Thoracic aorta (tissue), 2 donors: ENCODE data around the gene FBP1. TPM values are rescaled to one million over a fixed set of nuclear protein-coding genes. Genes with fewer than 3 reads are reported as not detected.

ENCODE experiments used
- ATAC-seq: fragments of 150-250 bp; one replicate; pipeline ENCODE4 v1.8.0; 2017; ENCODE audit warnings: low read depth; ENCODE audit not compliant: insufficient number of reproducible peaks, low FRiP score
- DNase-seq: peaks from one replicate; pipeline ENCODE4 v3.0.0-alpha.2; 2020; ENCODE audit warnings: low spot score
- H3K27ac ChIP-seq, 2 donors: fragments of 200-600 bp; sonication (generic); 1 replicate in 1 of 2; 2 replicates in 1 of 2; pipeline ENCODE4 v1.5.1; 2016; ENCODE audit warnings: mild to moderate bottlenecking in 2 of 2, moderate library complexity in 2 of 2
- H3K27me3 ChIP-seq: fragments of 200-600 bp; sonication (generic); replicated peaks from 2 replicates; pipeline ENCODE4 v1.6.0; 2016; ENCODE audit warnings: mild to moderate bottlenecking; ENCODE audit not compliant: insufficient read depth
- H3K36me3 ChIP-seq: fragments of 200-600 bp; sonication (generic); one replicate; pipeline ENCODE4 v1.5.1; 2016
- H3K4me1 ChIP-seq, 2 donors: fragments of 200-600 bp; sonication (generic); 1 replicate in 1 of 2; 2 replicates in 1 of 2; pipeline versions ENCODE4 v1.5.1 to v1.6.0; 2016; ENCODE audit warnings: low read depth in 2 of 2, mild to moderate bottlenecking in 1 of 2; ENCODE audit not compliant: control insufficient read depth in 1 of 2
- H3K4me3 ChIP-seq: fragments of 200-600 bp; sonication (generic); 2 replicates; pipeline ENCODE4 v1.5.1; 2016; ENCODE audit warnings: mild to moderate bottlenecking
- H3K9me3 ChIP-seq: fragments of 200-600 bp; sonication (generic); 2 replicates; pipeline ENCODE4 v1.5.1; 2016
- total RNA-seq, 2 donors: library from RNA; depleted of rRNA; stranded (reverse); fragments of >200 nt; gene quantifications; one replicate each; pipeline versions ENCODE4 v1.1.0 to v1.2.3, GENCODE V29; 2016
- TF ChIP-seq, protein P1 (sequence below): fragments of 200-600 bp; sonication (generic); IDR thresholded peaks from one replicate; pipeline ENCODE4 v1.5.1; 2019; ENCODE audit warnings: antibody characterized with exemption

Gene FBP1
- total RNA-seq, 2 donors from 2014 or later = 3.8 to 6.6 TPM

- Histone ChIP-seq H3K27ac (peak overlapping the region in 1 of 2 donors; percentile 30), H3K4me3 (no peak overlapping the region), H3K4me1 (peaks cover 14 to 57% of the 10 kb centered on the region in 2 donors), H3K9me3 (no peaks in the 10 kb centered on the region), H3K27me3 (no peaks in the 10 kb centered on the region), H3K36me3 (no peaks in the 10 kb centered on the region)
- ATAC-seq (no peak), DNase-seq (no peak)
- TF ChIP-seq, protein P1, sequence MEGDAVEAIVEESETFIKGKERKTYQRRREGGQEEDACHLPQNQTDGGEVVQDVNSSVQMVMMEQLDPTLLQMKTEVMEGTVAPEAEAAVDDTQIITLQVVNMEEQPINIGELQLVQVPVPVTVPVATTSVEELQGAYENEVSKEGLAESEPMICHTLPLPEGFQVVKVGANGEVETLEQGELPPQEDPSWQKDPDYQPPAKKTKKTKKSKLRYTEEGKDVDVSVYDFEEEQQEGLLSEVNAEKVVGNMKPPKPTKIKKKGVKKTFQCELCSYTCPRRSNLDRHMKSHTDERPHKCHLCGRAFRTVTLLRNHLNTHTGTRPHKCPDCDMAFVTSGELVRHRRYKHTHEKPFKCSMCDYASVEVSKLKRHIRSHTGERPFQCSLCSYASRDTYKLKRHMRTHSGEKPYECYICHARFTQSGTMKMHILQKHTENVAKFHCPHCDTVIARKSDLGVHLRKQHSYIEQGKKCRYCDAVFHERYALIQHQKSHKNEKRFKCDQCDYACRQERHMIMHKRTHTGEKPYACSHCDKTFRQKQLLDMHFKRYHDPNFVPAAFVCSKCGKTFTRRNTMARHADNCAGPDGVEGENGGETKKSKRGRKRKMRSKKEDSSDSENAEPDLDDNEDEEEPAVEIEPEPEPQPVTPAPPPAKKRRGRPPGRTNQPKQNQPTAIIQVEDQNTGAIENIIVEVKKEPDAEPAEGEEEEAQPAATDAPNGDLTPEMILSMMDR = no peak
Measured at GRCh38 chr9:94672811-94673487, 33.6 kb upstream of the FBP1 start.

DNA sequence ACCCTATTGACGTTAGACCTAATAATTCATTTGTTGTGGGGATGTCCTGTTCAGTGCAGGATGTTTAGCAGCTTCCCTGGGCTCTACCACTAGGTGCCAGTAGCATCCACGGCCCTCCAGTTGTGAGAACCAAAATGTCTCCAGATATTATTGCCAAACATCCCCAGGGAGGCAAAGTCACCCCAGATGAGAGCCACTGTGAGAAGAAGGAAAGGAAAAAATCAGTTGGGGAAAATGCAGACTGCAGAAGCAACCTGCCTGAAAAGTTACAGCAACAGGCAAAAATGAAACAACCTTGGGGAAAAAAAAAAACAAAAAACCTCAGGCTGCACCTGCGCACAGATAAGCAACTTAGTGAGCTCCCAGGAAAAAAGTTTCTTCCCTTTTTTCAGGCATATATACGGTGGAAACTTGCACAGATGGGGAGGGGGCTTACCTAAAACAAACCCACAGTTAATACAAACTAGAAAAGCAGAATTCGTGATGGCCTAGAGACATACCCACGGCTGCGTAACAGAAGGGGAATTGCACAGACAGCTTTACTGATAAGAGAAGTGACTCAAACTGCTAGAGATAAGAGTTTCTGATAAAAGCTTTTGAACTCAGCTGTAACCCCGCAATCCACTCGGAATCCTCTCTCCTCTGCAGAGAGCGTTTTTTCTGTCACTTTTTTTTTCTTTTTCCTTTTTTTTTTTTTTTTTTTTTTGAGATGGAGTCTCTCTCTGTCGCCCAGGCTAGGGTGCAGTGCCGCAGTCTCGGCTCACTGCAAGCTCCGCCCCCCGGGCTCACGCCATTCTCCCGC, 29.8 kb upstream of the FBP1 start:
- no peak overlapping the region for H3K27ac ChIP-seq
- TF ChIP-seq, protein P1 = peak; percentile 80
- no peaks in the 10 kb centered on the region for H3K36me3 ChIP-seq
- peaks cover 0 to 21% of the 10 kb centered on the region in 2 donors for H3K4me1 ChIP-seq
- no peaks in the 10 kb centered on the region for H3K27me3 ChIP-seq
- ATAC-seq (peak; percentile 86), DNase-seq (no peak)
- H3K4me3 ChIP-seq = peak overlapping the region; percentile 67
- no peaks in the 10 kb centered on the region for H3K9me3 ChIP-seq

DNA sequence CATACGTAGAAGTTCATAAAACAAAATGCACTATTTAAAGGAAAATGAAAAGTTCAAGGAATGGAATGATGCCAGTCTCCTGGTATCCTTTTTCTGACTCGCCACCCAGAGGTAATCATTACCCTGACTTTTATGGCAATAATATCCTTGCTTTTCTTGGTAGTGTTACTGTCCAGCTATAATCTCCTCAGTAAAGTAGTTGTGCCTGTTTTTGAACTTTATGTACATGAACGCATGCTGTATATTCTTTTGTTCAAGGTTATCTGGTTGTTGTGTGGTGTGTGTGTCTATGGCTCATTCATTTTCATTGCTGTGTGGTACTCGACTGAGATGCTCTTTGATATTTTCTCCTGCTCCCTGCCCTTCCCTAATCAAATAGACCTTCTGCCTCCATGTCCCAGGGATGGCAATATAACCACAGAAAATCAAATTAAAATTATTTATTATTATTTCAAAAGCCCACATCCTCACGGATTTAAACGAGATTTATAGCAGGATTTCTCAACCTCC, 29.2 kb upstream of the FBP1 start:
- no peaks in the 10 kb centered on the region for H3K27me3 ChIP-seq
- TF ChIP-seq, protein P1 = no peak
- H3K27ac ChIP-seq = no peak overlapping the region
- DNase-seq (no peak), ATAC-seq (no peak)
- H3K9me3 ChIP-seq = no peaks in the 10 kb centered on the region
- no peak overlapping the region for H3K4me3 ChIP-seq
- H3K36me3 ChIP-seq = no peaks in the 10 kb centered on the region
- peaks cover 0 to 16% of the 10 kb centered on the region in 2 donors for H3K4me1 ChIP-seq

GRCh38 chr9:94666364-94667099, 27.2 kb upstream of the FBP1 start:
- no peaks in the 10 kb centered on the region for H3K27me3 ChIP-seq
- H3K27ac ChIP-seq = no peak overlapping the region
- H3K4me3 ChIP-seq = no peak overlapping the region
- no peaks in the 10 kb centered on the region for H3K9me3 ChIP-seq
- no peak for ATAC-seq
- DNase-seq = no peak
- peaks cover 0 to 8% of the 10 kb centered on the region in 2 donors for H3K4me1 ChIP-seq
- TF ChIP-seq, protein P1 = no peak
- H3K36me3 ChIP-seq = no peaks in the 10 kb centered on the region

DNA sequence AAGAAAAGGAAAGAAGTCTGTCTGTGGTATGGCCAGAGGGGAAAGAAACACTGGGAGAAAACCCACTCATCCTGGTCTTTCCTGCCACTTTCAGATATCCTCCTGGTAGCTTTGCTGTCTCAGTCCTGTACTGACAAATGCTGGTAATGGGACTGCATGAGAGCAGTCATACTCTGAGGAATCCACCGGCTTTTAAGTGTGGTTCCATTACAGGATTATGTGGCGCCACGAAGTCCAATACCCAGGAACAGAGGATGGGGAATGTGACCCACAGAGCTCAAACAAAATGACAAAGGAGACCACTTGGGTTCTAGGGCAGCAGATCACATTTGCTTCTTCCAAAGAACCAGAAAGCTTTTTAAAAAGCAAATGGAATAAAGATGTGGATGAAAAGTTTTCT, 26.3 kb upstream of the FBP1 start:
- no peak overlapping the region for H3K27ac ChIP-seq
- no peaks in the 10 kb centered on the region for H3K36me3 ChIP-seq
- no peak for DNase-seq
- H3K4me1 ChIP-seq = peaks cover 0 to 8% of the 10 kb centered on the region in 2 donors
- H3K27me3 ChIP-seq = no peaks in the 10 kb centered on the region
- TF ChIP-seq, protein P1 = no peak
- no peak overlapping the region for H3K4me3 ChIP-seq
- no peak for ATAC-seq
- H3K9me3 ChIP-seq = no peaks in the 10 kb centered on the region
